ENCODE results near the gene COPS2.
A peak's percentile ranks its signal among the peaks of the same experiment; 100 is the strongest.

COPS2 gene

DNA sequence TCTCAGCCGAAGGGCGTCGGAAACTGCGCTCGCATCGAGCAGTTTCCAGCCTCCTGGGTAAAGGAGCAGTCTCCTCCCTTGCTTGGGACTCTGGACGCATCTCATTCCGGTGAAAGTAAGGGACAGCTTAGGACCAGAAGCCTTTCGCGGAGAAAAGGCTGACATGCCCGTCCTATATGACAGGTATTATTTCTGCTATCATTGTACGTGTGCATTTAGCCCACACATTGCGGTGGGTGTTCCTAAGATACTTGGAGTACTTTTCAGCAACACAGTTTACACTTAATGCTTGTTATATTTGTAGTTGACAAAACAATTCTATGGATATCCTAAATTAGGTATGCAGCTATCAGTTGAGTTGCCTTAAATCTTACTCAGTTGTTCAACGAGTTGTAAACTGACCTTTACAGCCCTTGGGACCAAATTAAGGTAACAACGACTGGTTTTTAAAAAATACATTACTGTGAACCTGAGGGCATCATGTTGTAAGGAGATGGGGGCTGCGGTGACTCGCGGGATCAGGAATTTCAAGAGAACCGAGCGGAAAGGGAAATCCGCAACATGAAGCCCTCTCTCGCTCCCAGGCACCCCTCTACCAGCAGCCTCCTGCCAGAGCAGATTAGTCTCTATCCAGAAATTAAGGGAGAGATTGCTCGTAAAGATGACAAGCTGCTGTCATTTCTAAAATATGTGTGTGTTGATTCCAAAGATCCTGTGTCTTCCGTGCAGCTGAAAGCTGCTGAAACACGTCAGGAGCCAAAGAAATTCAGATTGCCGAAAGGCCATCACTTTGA, 632 bp upstream of the COPS2 start:
- ATAC-seq (no peak), DNase-seq (peak; percentile 19)

DNA sequence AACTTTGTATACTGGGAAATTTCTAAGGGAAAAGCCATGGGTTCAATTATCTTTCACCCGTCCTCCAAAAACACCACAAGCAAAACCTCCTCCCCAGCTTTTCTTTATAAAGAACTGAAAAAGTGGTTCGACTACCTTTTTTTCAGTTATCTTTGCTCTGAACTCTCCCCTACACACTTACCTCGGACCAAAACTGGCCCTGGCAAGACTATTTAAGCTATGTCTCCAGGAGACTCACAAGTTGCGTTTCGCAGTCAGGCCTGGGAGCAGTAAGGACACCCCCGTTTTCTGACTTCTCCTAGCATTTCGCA, 645 bp downstream of the COPS2 start:
- DNase-seq (no peak), ATAC-seq (no peak)

DNA sequence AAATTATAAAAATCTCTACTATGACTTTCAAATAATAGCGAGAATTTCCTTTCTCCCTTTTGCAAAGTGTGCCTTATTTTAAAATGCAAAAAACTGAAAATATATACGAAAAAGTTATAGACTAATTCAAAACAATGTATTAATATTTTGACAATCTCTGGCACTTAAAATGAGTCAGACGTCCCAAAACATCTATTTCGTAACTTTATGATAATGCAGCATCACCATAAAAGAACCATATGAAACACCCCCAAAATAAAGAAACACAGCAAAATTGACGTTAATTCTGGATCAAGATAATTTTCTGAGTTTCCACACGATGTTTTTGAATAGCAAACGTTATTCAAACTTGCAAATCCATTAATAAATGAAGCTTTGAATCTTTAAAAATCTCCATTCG, 1.0 kb downstream of the COPS2 start:
- DNase-seq: no peak
- ATAC-seq: no peak

DNA sequence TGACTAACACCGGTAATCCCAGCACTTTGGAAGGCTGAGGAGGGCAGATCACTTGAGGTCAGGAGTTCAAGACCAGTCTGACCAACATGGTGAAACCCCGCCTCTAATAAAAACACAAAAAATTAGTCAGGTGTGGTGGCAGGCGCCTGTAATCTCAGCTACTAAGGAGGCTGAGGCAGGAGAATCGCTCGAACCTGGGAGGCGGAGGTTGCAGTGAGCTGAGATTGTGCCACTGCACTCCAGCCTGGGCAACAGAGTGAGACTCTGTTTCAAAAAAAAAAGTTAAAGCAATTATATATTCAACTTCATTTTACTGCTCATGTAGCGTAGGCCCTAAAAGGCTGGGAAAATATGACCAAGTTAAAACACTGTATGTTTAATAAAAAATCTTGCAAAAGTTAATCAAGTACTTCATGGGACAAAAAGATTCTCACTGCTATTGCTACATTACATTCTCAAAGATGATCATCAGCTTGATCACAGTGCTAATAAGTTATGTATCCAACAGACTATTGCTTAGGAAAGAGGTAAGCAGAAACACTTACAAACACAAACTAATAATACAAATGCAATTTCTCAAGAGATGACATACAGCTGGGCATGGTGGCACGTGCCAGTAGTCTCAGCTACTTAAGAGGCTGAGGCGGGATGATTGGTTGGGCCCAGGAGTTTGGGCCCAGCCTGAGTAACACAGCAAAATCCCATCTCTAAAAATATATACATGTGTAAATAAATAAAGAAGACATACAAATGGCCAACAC, 2.7 kb downstream of the COPS2 start:
- no peak for ATAC-seq

DNA sequence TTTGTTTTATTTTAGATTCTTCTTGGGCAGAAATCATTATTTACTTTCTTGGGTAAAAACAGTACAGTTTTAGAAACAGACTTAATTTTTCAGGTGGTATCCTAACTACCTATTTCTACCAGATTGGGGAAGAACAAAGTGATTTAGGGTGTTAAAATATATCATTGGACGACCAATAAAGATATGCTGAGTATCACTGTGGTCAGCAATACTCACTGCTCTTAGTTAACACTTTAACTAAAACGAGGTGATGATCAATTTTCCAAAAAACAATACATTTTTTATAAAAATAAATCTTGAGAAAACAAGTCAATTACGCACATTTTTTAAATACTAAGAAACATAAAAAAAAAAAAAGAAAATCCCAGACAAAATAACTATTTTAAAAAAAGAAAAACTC, 3.6 kb downstream of the COPS2 start:
- ATAC-seq: no peak
- no peak for DNase-seq

More for the DNA sequence above, 2.7 kb downstream of the COPS2 start:
- DNase-seq: no peak

DNA sequence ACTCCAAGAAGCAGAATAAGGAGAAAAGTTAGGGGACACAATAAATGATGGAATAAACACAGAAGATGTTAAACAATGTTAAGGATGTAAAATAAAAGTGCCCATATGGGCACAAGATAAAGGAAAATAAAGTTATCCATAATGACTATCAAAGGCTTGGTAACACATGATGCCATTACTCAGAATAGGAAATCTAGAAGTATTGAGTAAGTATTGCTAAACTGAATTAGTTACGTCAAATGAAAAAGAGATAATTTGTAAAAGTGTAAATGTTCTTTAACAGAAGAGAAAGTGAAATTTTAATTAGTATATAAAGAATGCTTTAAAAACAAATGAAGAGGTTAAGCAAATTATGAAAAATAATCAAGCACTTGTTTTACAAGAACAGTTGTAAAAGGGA, 6.7 kb downstream of the COPS2 start:
- DNase-seq (no peak), ATAC-seq (no peak)

DNA sequence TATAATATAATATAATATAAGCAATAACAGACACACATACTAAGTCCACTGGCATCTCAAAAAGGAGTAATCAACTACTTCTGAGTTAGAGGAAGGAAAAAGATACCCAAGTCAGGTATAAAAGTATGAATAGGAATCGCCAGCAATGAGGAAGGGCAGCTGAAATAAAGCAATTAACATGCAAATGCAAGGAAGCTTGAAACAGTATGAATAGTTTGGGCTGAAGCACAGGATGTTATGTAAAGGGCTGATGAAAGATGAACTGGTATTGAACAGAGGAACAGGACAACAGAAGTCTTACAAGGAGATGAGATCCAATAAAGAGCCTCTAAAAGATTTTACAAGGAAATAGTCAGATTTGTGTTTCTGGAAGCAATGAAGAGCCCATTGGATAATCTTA, 7.1 kb downstream of the COPS2 start:
- DNase-seq: no peak

DNA sequence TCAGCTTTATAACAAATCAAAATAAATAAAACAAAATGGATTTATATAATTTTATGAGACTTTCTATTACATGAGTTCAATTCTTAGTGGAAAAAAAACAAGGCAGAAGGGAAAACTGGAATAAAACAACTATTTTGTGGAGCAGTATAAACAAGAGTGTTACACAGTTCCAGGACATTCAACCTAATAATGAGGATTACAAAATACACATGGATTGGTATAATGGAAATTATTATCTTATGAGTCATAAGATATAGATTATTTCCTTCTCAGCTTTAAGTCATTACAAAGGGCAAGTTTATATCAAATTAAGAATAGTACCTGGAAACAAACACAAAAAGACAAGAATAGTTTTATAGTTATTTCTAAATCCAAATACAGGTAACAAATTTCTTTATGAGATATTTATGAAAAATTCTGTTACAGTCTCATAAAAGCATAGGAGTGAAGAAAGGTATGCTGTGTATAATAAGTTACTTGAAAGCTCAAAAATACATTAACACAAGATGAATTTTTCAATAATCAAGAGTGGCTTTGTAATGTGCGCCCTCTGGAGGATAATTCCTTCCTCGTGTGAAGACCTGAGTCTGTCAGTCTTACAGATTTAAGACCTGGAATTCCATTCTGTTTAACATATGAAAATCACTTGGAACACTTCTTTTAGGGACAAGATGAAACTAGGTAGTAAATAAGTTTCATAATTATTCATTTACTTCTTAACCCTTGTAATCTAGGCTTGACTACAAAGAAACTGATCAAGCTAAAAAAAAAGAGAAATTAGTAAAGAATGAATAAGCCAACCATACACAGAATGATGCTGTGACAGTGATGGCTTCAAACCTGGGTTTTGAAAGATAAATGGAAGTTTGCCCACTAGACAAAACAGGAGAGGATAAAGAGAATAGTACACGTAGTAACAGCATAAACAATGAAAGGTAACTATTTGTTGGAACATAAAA, 9.5 kb downstream of the COPS2 start:
- ATAC-seq (no peak), DNase-seq (peak; percentile 29)

More for the DNA sequence above, 7.1 kb downstream of the COPS2 start:
- ATAC-seq: no peak

DNA sequence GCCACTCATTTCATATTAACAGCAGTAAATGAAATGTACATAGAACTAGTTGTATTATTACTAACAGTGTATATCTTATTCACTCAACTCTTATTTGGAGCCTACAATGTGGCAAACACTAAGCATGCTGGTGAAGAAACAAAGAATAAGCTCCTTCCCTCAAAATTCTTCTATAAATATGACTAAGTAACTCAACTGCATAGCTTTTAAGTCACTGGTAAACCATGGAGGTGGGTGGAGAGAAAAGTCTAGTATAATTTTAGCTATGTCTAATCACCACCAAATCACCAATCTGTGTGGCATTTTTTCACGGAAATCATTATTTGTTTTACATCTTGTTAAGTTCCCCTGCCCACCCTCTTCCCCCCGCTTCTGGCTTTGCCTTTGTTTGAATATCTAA, 17.5 kb downstream of the COPS2 start:
- ATAC-seq (peak; percentile 43), DNase-seq (no peak)

DNA sequence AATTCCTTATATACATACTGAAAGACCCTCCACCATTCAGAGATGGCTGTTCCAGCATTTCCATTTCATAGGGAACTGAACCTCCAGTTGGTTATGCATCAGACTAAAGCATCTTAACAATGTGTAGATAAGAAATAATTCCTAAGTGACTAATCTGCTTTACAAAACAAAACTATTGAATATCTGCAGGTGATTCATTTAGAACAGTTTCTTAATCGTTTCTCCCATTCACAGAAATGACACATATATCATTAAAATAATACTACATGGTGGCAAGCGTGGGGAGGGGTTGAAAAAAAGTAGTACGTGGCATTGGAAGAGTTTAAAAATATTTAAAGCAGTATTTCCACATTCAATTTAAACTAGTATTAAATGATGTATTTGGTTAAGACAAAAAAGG, 19.5 kb downstream of the COPS2 start:
- ATAC-seq: no peak
- DNase-seq: no peak

DNA sequence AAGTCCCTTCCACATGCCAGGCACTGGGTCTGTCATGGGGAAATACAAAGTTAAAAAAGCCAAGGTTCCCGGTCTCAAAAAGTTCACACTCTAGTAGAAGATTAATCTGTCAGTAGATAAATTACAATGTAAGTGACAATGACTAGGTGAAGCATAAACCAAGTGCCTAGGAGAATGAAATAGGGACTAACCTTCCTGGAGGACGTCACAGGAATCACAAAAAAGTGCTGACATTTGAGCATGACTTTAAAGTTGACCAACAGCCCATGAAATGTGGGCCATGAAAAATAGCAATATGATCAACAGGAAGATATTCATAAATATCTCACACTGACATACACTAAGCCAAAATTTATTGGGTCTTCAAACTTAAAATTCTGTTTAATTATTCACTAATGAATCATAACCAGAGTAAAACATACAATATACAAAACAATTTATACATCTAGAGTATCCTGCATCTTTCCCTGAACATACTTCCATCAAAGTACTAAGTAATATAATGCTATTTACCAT, 20.0 kb downstream of the COPS2 start:
- no peak for DNase-seq

DNA sequence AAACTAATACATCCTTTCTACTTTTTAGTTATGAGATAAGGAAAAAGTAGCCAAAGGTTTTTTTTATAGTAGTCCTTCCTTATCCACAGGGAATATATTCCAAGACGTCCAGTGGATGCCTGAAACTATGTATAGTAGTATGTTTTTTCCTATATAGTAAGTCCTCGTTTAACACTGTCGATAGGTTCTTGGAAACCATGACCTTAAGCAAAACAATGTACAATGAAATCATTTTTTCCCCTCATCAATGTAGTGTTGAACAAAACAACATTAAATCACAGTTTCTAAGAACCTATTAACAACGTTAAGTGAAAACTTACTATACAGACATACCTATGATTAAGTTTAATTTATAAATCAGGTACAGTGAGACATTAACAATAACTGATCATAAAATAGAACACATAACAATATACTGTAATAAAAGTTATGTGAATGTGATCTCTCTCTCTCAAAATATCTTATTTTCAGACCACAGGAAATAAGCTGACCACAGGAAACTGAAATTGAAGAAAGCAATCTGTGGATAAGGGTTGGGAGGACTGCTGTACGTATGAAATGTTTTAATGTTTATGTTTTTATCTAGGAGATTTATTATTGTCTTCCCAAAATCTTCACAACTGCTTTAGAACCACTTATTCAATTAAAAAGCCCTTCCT, 20.6 kb downstream of the COPS2 start:
- no peak for DNase-seq

More for the DNA sequence above, 20.0 kb downstream of the COPS2 start:
- no peak for ATAC-seq

DNA sequence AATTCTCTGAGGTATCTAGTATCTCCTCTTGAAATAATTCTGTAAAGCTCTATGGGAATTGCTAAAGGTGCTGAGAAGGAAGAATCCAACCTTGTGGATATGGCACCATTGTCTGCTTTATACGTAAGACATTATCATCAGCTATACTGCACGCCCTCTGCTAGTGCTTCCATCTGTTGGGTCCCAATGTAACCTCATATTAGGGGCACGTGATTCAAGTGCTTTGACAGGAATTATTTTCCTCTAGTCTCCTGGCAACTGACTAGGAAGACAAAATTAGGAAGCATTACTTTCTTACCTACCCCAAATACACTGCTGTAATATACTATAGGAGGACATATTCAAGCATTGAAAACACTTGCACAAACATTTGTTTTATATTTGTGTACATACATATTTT, 24.0 kb downstream of the COPS2 start:
- no peak for DNase-seq
- ATAC-seq: no peak

More for the DNA sequence above, 20.6 kb downstream of the COPS2 start:
- ATAC-seq: no peak

DNA sequence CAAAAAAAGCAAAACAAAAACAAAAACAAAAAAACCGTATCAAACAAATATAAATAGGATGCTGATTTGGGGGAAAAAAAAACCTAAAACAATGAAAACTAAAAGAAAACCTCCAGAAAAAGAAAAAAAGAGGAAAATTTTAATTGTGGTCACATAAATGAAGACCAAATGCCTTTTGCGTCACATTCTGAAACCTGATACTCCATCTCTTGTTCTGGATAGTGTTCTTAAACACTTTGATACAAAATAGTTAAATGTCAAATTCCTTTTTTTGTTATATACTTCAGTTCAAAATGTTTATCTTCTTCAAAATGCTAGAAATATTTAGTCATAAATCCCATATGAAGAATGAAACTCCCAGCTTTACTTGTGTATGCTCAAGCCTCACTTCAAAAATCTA, 31.0 kb downstream of the COPS2 start:
- no peak for DNase-seq
- ATAC-seq: no peak

DNA sequence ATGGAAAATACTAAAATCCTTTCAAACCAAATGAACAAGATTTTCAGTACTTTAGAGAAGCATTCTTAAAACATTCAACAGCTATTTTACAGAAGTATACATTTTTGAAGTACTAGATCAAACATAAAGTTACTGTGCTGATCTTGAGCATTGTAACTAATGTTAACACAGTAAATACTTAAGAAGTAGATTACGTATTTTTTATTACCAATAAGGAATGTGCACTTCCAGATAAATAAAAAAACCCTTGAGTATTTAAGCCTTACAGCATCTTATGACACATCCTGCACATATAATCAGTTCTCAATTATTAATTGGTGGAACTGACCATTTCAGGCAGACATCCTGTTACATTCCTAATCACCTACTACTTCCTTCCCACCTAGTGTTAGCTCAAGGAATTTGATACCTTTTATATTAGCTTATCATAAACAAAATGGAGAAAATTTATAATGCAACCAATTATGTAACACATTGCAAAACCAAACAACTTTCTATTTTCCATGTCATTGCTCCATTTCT, 32.8 kb downstream of the COPS2 start:
- no peak for DNase-seq
- no peak for ATAC-seq

DNA sequence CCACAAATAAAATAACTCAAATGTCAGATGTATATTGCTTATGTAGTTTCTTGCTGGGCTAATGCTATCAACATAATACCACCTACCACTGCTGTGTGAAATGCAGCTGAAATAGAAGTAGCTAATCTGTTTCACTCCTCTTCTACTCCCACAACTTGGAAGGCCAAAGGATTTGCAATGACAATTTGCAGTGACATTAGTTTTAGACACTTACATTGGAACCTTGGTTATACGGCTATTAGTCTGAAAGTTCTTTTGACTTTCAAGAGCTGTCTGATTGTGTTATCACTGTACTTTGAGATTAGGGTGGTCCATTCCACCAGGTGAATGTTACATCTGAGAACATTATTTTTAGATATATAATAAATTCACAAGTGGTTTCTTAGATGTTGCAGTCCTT, 33.5 kb downstream of the COPS2 start:
- DNase-seq (no peak), ATAC-seq (no peak)

DNA sequence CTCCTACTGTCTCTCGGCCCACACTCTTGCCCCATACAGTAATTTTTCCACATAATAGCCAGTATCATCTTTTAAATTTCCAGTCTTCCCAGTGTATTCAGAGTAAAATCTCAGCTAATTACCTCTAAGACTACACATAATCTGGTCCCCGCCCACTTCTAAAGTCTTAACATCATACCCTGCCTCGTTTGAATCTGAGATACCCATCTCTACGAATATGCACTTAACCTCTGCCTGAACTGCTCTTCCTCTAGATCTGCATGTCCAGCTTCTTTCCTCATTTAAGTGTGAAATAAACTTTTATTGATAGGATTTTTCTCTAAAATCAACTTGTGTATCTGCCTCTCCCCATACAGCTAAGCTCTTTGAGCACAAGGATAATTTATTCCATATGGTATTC, 34.6 kb downstream of the COPS2 start:
- no peak for ATAC-seq
- DNase-seq: no peak

DNA sequence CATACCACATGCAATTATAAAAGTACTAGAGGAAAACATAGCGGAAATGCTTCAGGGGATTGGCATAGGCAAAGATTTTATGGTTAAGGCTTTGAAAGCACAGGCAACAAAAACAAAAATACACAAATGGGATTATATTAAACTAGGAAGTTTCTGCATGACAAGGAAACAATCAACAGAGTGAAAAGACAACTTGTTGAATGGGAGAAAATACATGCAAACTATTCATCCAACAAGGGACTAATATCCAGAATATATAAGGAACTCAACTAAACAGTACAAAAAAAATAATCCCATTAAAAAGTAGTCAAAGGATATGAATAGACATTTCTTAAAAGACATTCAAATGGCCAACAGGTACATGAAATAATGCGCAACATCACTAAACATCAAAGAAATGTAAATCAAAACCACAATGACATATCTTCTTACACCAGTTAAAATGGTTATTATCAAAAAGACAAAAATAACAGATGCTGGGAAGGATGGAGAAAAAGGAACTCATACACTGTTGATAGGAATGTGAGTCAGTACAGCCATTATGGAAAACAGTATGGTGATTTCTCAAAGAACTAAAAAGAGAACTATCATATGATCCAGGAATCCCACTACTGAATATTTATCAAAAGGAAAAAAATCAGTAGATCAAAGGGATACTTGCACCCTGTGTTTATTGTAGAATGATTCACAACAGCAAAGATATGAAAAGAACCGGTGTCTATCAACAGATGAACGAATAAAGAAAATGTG, 39.1 kb downstream of the COPS2 start:
- ATAC-seq: no peak

DNA sequence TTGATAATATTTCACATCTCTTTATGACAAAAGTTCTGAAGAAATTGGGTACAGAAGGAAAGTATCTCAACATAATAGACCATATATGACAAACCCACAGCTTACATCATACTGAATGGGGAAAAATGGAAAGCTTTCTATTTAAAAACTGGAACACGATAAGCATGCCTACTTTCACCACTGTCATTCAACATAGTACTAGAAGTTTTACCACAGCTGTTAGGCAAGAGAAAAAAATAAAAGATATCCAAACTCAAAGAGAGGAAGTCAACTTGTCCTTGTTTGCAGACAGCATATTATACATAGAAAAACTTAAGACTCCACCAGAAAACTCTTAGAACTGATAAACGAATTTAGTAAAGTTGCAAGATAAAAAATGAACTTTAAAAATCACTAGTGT, 40.3 kb downstream of the COPS2 start:
- DNase-seq (no peak), ATAC-seq (no peak)

More for the DNA sequence above, 39.1 kb downstream of the COPS2 start:
- DNase-seq: no peak

DNA sequence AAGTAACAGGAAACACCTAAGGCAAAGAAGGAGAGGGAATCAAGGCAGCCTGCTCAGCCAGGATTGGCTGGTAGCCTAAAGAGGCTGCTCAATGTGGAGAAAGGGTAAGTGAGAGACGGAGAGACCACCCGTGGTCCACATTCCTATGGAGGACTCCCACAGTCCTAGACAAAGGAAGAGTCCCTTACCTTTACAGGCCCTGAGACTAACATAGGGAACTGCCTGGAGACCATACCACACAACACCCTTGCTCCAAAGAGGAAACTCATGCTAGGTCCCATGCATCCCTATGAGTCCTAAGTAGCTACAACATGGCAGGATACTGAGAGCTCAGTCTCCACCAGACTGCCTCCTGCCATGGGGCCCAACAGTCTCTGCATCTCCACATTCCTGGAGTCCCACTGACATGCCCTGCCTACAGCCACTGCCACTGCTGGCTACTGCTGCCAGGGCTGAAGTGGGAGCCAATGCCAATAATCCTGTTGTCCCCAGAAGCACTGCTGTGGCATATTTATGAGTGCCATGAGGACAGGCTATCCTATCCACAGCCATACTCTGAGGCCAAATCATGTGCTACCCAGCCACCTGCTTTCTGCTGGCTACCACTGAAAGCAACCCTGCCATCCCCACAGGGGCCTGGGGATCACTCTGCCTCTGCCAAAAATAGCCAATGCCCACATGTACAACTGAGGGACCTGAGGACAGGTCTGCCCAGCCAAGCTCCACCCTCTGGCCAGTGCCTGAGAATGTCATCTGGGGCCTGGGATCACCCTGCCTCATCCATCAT, 45.0 kb downstream of the COPS2 start:
- ATAC-seq (no peak), DNase-seq (no peak)

Data from stimulated activated naive CD8-positive, alpha-beta T cell treated with anti-CD3 and anti-CD28 coated beads, Interleukin-15, Interleukin-2, amounts not matched to agents 100 U/mL and 50 U/mL, for 24 hours (primary cell).